ENCODE measurements around the gene REC8.

REC8 gene

GRCh38 chr14:24178399-24179178 is 6.7 kb downstream of the REC8 start:
- TF ChIP-seq GATA3 (IDR thresholded peaks at IDR 0.05; ENCODE audit: low read depth, low read length) = no peak

DNA sequence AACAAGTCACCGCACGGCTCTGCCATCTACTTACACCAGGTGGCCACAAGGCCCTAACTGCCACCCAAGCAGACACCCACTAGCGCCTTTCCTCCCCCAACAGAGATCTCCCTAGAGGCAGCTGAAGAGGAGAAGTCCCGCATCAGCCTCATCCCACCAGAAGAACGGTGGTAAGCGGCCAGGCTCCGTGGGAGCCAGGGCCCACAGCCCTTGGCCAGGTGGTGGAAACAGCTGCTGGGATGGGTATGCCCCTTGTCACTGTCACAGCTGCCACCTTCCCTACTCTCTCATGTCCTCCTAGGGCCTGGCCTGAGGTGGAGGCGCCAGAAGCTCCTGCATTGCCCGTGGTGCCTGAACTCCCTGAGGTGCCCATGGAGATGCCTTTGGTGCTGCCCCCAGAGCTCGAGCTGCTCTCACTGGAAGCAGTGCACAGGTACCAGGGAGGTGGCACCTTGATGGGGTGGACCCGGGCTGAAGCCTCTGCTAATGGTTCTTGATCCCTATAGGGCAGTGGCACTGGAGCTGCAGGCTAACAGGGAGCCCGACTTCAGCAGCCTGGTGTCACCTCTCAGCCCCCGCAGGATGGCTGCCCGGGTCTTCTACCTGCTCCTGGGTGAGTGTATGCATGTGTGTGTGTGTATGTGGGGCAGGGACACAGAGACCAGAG is 7.5 kb downstream of the REC8 start:
- TF ChIP-seq GATA3 (IDR thresholded peaks at IDR 0.05; ENCODE audit: low read depth, low read length) = no peak
- no peak for TF ChIP-seq GATA2 (IDR thresholded peaks at IDR 0.05; ENCODE audit: low read depth, low read length)

DNA sequence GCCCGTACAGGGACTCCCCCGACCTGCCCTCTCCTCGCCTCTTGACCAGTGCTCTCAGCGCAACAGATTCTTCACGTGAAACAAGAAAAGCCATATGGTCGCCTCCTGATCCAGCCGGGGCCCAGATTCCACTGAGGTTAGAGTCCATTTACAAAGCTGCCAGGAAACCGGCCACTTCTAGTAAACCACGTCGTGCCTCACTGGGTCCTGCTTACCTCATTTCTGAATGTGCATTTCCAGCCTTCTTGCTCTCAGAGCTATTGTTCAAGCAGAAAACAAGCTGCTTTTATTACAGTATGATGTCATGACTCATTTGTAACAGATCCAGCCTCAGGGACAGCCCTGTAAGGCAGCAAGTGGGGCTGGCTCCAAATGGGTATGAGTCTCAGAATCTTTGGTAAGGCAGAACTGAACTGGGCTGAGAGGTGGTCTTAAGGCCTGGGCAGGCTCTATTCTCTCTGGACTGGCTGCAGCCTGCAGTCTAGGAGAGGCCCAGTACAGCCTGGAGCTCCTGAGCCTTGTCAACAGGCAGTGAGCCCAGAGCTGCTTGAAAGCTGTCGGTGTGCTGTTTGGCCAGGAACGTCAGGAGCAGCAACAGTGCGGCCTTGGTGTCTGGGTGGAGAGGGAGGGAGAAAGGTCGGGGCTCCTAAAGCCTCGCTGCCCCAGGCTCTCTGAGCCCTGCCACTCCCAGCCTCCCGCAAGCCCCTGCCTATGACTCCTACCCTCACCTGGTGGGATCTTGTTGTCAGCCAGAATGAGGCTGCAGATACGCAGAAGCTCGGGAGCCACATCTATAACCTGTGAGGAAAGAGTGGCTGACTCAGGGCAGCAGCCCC is 8.3 kb downstream of the REC8 start:
- no peak for TF ChIP-seq GATA2 (IDR thresholded peaks at IDR 0.05; ENCODE audit: low read depth, low read length)
- no peak for TF ChIP-seq GATA3 (IDR thresholded peaks at IDR 0.05; ENCODE audit: low read depth, low read length)

DNA sequence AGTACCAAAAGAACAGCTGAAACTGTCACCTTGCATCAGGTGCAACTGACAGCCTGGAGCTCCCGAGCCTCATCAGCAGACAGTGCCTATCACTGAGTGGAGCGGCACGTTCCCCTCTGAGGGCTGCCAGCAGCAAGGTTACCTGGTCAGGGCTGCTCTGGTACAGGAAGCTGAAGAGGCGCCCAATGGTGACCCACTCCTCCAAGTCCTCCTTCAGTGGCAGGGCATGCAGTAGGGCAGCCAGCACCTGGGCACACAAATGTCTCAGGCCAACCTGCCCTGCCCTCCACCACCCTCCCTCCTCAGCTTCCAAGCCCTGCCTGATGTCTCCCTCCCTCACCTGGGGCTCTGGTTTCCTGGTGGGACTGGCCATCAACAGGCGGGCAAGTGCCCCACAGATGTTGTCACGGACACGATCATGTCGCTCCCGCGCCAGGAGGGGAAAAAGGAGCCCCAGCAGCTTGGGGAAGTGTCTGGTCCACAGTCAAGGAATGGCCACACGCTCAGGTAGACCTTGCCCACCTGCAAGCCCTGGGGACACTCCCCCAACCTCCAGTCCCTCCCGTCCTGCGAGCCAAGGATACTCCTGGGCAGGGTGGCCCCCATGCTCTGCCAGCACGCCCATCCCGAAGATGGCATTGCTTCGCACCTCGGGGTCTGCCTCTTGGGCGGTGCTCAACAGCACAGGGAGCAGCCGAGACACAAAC is 9.6 kb downstream of the REC8 start:
- TF ChIP-seq GATA2 (IDR thresholded peaks at IDR 0.05; ENCODE audit: low read depth, low read length) (no peak), GATA3 (IDR thresholded peaks at IDR 0.05; ENCODE audit: low read depth, low read length) (no peak)

GRCh38 chr14:24182110-24182882 is 10.4 kb downstream of the REC8 start:
- TF ChIP-seq GATA3 (IDR thresholded peaks at IDR 0.05; ENCODE audit: low read depth, low read length) (no peak), GATA2 (IDR thresholded peaks at IDR 0.05; ENCODE audit: low read depth, low read length) (no peak)

DNA sequence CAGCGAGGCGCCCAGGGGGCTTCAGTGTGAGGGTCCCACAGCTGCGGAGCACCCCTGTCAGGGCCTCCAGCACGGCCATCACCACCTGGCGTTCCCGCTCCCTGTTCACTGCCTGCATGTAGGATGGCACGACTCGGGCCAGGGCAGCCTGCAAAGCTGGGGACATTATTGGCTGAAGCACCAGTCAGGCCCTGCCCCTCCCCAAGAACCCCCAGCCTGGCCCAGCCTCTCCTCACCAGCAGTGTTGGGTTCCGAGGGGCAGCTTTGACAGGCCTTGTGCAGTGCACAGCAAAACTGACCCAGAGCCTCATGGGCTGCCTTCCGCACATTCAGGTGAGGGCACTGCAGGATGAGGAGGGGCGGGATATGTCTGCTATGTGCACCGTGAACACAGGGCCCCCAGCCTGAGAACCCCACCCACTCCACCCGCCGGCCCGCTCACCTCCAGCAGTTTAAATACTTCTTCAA is 11.2 kb downstream of the REC8 start:
- TF ChIP-seq GATA2 (IDR thresholded peaks at IDR 0.05; ENCODE audit: low read depth, low read length) (no peak), GATA3 (IDR thresholded peaks at IDR 0.05; ENCODE audit: low read depth, low read length) (no peak)

- TF ChIP-seq GATA3 (IDR thresholded peaks at IDR 0.05; ENCODE audit: low read depth, low read length) = no peak
- no peak for TF ChIP-seq GATA2 (IDR thresholded peaks at IDR 0.05; ENCODE audit: low read depth, low read length)
Observed at GRCh38 chr14:24184104-24184970, 12.5 kb downstream of the REC8 start.

DNA sequence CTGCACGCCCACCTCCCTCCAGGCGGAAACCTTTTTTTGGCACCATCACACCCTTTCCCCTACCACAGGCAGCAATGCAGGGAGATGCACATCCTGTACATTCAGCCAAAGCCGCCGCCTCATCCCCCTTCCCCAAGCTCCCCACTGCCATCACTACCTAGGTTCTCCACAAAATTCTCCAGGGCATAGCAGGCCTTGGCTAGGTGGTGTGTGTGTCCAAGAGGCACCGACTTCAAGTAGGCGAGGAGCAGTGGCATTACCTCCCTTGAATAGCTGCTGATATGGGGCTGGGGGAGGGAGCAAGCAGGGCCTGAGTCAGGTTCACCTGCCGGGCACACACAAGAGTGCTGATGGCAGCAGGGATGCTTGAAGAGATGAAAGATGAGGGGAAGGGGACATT is 13.1 kb downstream of the REC8 start:
- TF ChIP-seq GATA2 (IDR thresholded peaks at IDR 0.05; ENCODE audit: low read depth, low read length) (no peak), GATA3 (IDR thresholded peaks at IDR 0.05; ENCODE audit: low read depth, low read length) (no peak)

- TF ChIP-seq GATA2 (IDR thresholded peaks at IDR 0.05; ENCODE audit: low read depth, low read length) (no peak), GATA3 (IDR thresholded peaks at IDR 0.05; ENCODE audit: low read depth, low read length) (no peak)
Observed at GRCh38 chr14:24185741-24186140, 13.9 kb downstream of the REC8 start.

DNA sequence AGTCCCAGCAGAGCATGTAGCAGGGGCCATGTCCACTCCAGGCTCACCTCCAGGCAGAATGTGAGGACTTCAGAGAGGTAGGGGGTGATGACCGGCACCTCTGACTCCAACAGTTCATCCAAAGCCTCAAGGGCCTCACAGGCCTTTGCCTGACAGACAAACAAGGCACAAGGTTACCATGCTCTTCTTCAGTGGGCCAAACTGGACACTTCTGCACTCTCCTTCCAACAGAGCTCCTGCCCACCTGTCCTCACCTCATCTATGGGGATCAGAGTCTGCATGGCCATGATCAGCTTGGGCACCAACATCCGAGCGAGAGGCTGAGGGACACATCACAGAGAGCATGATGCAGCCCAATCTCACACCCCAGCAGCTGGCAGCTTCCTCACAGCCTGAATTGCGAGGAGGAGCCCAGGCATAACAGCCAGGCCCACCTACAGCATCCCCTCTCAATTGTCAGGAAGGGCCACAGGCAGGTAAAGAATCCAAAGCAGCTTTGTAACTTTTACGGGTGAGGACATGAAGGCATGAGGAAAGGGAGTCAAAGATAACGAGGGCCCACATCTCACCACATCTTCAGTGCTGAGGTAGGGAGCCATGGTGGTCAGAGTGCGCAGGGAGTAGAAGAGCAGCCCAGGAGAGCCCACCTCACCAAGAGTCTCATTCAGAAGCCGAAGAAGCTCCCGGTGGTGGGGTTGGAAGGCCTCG is 15.1 kb downstream of the REC8 start:
- TF ChIP-seq GATA2 (IDR thresholded peaks at IDR 0.05; ENCODE audit: low read depth, low read length) (no peak), GATA3 (IDR thresholded peaks at IDR 0.05; ENCODE audit: low read depth, low read length) (no peak)

DNA sequence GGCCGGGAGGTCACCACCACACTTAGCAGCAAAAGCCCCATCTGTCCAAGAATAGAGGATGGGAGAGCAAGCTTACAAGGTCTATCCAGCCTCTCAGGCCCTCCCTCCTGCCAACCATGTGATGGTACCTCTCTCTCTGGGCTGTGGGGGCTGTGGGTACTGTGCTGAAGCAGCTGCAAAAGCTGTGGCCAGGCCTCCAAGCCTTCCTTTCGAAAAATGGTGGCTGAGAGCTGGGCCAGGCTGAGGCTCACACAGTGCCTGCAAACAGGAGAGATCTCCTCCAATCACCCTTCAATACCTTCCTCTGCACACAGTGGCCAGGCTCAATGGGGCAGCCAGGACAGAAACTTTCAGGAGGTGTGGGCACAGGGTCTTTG is 15.6 kb downstream of the REC8 start:
- TF ChIP-seq GATA3 (IDR thresholded peaks at IDR 0.05; ENCODE audit: low read depth, low read length) (no peak), GATA2 (IDR thresholded peaks at IDR 0.05; ENCODE audit: low read depth, low read length) (no peak)

Data from SH-SY5Y (cell line).